SK-N-SH (cell line): ENCODE measurements around the gene KLK11. TPM values are rescaled to one million over a fixed set of nuclear protein-coding genes. Genes with fewer than 3 reads are reported as not detected.

Source experiments
- CTCF ChIA-PET: fragments of 300-600, 350-600 bp; formaldehyde crosslinking; extraction: SDS; loops from one replicate; lab custom pipeline; 2021; lab: Yijun Ruan, JAX
- POLR2A ChIA-PET: fragments of 350-600 bp; sonication (Branson Sonifier 250); formaldehyde crosslinking; extraction: SDS; loops from one replicate; lab custom pipeline; 2020; ENCODE audit warnings: antibody characterized with exemption, inconsistent platforms; lab: Yijun Ruan, JAX
- DNase-seq: peaks from one replicate; pipeline ENCODE4 v3.0.0; 2012
- H2AFZ ChIP-seq: fragments of 200-600 bp; sonication (generic); 2 replicates; pipeline ENCODE4 v1.8.1; 2016; ENCODE audit warnings: antibody characterized with exemption, mild to moderate bottlenecking, low read depth
- H3F3A ChIP-seq: fragments of 200-600 bp; sonication (generic); replicated peaks from 2 replicates; pipeline ENCODE3; 2016; ENCODE audit warnings: antibody characterized with exemption, mild to moderate bottlenecking; ENCODE audit not compliant: insufficient read depth
- H3K27ac ChIP-seq, 2 experiments: fragments of 200-500 bp in 1 of 2; fragments of 200-600 bp in 1 of 2; sonication (Bioruptor generic) in 1 of 2; sonication (generic), shearing (Covaris generic) in 1 of 2; 2 replicates each; pipeline versions ENCODE4 v1.5.1 to v1.6.1; 2014 to 2016; ENCODE audit warnings: low read depth in 2 of 2, inconsistent platforms in 1 of 2, low read length in 1 of 2, mild to moderate bottlenecking in 1 of 2, mixed read lengths in 1 of 2
- H3K27me3 ChIP-seq: fragments of 200-600 bp; sonication (generic), shearing (Covaris generic); 2 replicates; pipeline ENCODE4 v1.6.1; 2016; ENCODE audit warnings: mixed run types; ENCODE audit not compliant: insufficient read depth
- H3K36me3 ChIP-seq, 2 experiments: fragments of 200-500 bp in 1 of 2; fragments of 200-600 bp in 1 of 2; sonication (Bioruptor generic) in 1 of 2; sonication (generic) in 1 of 2; replicated peaks in 1 of 2; 2 replicates each; pipeline versions ENCODE3 to v1.5.1; 2014 to 2016; ENCODE audit warnings: low read length in 1 of 2, mild to moderate bottlenecking in 1 of 2; ENCODE audit not compliant: insufficient read depth in 2 of 2, control insufficient read depth in 1 of 2
- H3K4me1 ChIP-seq, 2 experiments: fragments of 200-500 bp in 1 of 2; fragments of 200-600 bp in 1 of 2; sonication (Bioruptor generic) in 1 of 2; sonication (generic), shearing (Covaris generic) in 1 of 2; 2 replicates each; pipeline versions ENCODE4 v1.5.1 to v1.6.1; 2014 to 2016; ENCODE audit warnings: low read depth in 1 of 2, low read length in 1 of 2, mixed run types in 1 of 2; ENCODE audit not compliant: insufficient read depth in 2 of 2, control insufficient read depth in 1 of 2
- H3K4me2 ChIP-seq: fragments of 200-600 bp; sonication (generic), shearing (Covaris generic); 2 replicates; pipeline ENCODE4 v1.6.1; 2017; ENCODE audit warnings: mixed run types
- H3K4me3 ChIP-seq, 2 experiments: fragments of 200-500 bp in 1 of 2; fragments of 200-600 bp in 1 of 2; sonication (Bioruptor generic) in 1 of 2; sonication (generic), shearing (Covaris generic) in 1 of 2; 2 replicates each; pipeline versions ENCODE4 v1.5.1 to v1.8.1; 2014 to 2016; ENCODE audit warnings: low read depth in 2 of 2, inconsistent platforms in 1 of 2, low read length in 1 of 2, mild to moderate bottlenecking in 1 of 2, mixed read lengths in 1 of 2, moderate library complexity in 1 of 2
- H3K79me2 ChIP-seq: fragments of 200-600 bp; sonication (generic); 2 replicates; pipeline ENCODE4 v1.8.1; 2017; ENCODE audit warnings: mild to moderate bottlenecking; ENCODE audit not compliant: insufficient read depth
- H3K9ac ChIP-seq: fragments of 200-600 bp; sonication (generic); 2 replicates; pipeline ENCODE4 v1.6.1; 2017; ENCODE audit warnings: mixed run types
- H3K9me2 ChIP-seq: fragments of 200-600 bp; sonication (generic); 2 replicates; pipeline ENCODE4 v1.6.1; 2017; ENCODE audit warnings: mixed run types
- H3K9me3 ChIP-seq: fragments of 200-600 bp; sonication (generic); 2 replicates; pipeline ENCODE4 v1.6.1; 2017; ENCODE audit warnings: mixed run types, mild to moderate bottlenecking, moderate library complexity
- H4K20me1 ChIP-seq: fragments of 200-600 bp; sonication (generic); 2 replicates; pipeline ENCODE4 v1.6.1; 2017; ENCODE audit warnings: mild to moderate bottlenecking, mixed run types; ENCODE audit not compliant: insufficient read depth
- CHD2 ChIP-seq: fragments of 150-350 bp; IDR thresholded peaks from 2 replicates; pipeline ENCODE4 v1.6.1; 2018; ENCODE audit warnings: low read length; ENCODE audit not compliant: partially characterized antibody
- ELF1 ChIP-seq: IDR thresholded peaks from 2 replicates; pipeline ENCODE4 v1.4.0; 2012
- EP300 ChIP-seq, 2 experiments: IDR thresholded peaks; 2 replicates each; pipeline versions ENCODE4 v1.4.0 to v1.6.1; 2012; ENCODE audit warnings: borderline replicate concordance in 1 of 2, low read depth in 1 of 2, low read length in 1 of 2
- FOXJ3 ChIP-seq: sonication (generic); formaldehyde crosslinking; IDR thresholded peaks from 2 replicates; pipeline ENCODE4 v1.5.1; 2020; ENCODE audit warnings: mild to moderate bottlenecking, missing genetic modification reagents
- FOXM1 ChIP-seq: IDR thresholded peaks from 2 replicates; pipeline ENCODE4 v1.4.0; 2012; ENCODE audit warnings: low read depth, mild to moderate bottlenecking
- MEF2A ChIP-seq: IDR thresholded peaks from 2 replicates; pipeline ENCODE4 v1.4.0; 2012; ENCODE audit warnings: low read depth, borderline replicate concordance
- MXI1 ChIP-seq: IDR thresholded peaks from 2 replicates; pipeline ENCODE4 v1.6.1; 2012; ENCODE audit warnings: mild to moderate bottlenecking, low read depth, low read length, improper control_type of control experiment
- PBX3 ChIP-seq: IDR thresholded peaks from 2 replicates; pipeline ENCODE4; 2012
- POLR2AphosphoS5 ChIP-seq: IDR thresholded peaks from 2 replicates; pipeline ENCODE4 v1.6.1; 2012; ENCODE audit warnings: low read depth, low read length
- RFX5 ChIP-seq: IDR thresholded peaks from 2 replicates; pipeline ENCODE4 v1.6.1; 2012; ENCODE audit warnings: mild to moderate bottlenecking, improper control_type of control experiment, low read length
- RXRA ChIP-seq: IDR thresholded peaks from 2 replicates; pipeline ENCODE4 v1.4.0; 2012; ENCODE audit warnings: low read depth, mild to moderate bottlenecking, borderline replicate concordance
- SIN3A ChIP-seq: IDR thresholded peaks from 2 replicates; pipeline ENCODE4 v1.6.1; 2012; ENCODE audit warnings: low read depth, mild to moderate bottlenecking, low read length, moderate library complexity, borderline replicate concordance
- TCF12 ChIP-seq: IDR thresholded peaks from 2 replicates; pipeline ENCODE4 v1.4.0; 2012
- TEAD4 ChIP-seq: IDR thresholded peaks from 2 replicates; pipeline ENCODE4 v1.4.0; 2012; ENCODE audit warnings: mild to moderate bottlenecking, borderline replicate concordance; ENCODE audit not compliant: insufficient read depth
- USF2 ChIP-seq: fragments of 150-350 bp; IDR thresholded peaks from 2 replicates; pipeline ENCODE4 v1.6.1; 2017; ENCODE audit warnings: antibody characterized with exemption, low read length, low read depth, borderline replicate concordance
- ZBTB33 ChIP-seq: IDR thresholded peaks from 2 replicates; pipeline ENCODE4 v1.4.0; 2012; ENCODE audit warnings: low read depth, borderline replicate concordance
- WGBS: methylation state at CpG from one replicate; pipeline ENCODE4 v1.1.6; 2017; ENCODE audit warnings: low lambda C conversion rate; 5-methylcytosine and 5-hydroxymethylcytosine counted together
- polyA plus RNA-seq, 3 experiments: library from polyadenylated mRNA; depleted of rRNA; stranded (reverse); fragments of >200 nt; gene quantifications; 2 replicates each; pipeline ENCODE4 v1.2.3, GENCODE V29; 2012

The KLK11 gene
- polyA plus RNA-seq, 1 of the 3 experiments (the other 2 are of a cell fraction), result not detected

- H3K36me3 ChIP-seq, result no peaks in the 10 kb centered on the region
- H3K4me1 ChIP-seq, result no peaks in the 10 kb centered on the region
- CTCF ChIA-PET, result no interaction called here
- DNase-seq, result peak; percentile 6
- H2AFZ ChIP-seq, result no peak overlapping the region
- TF ChIP-seq FOXJ3, result no peak
- TF ChIP-seq TCF12, result no peak
- no peak for TF ChIP-seq ELF1
- TF ChIP-seq RXRA, result no peak
- TF ChIP-seq ZBTB33, result no peak
- TF ChIP-seq MEF2A, result no peak
- no peak for TF ChIP-seq RFX5
- TF ChIP-seq FOXM1, result no peak
- H3K9me2 ChIP-seq, result no peaks in the 10 kb centered on the region
- POLR2A ChIA-PET, result no interaction called here
- no peak overlapping the region for H3K4me3 ChIP-seq
- no peaks in the 10 kb centered on the region for H4K20me1 ChIP-seq
- no peak overlapping the region for H3K27ac ChIP-seq
- 17% methylated on average over 7 of the region's 7 CpGs for WGBS
- no peaks in the 10 kb centered on the region for H3F3A ChIP-seq
- peaks cover 51% of the 10 kb centered on the region for H3K27me3 ChIP-seq
- H3K79me2 ChIP-seq, result no peaks in the 10 kb centered on the region
- H3K9ac ChIP-seq, result no peak overlapping the region
- no peaks in the 10 kb centered on the region for H3K9me3 ChIP-seq
- no peak overlapping the region for H3K4me2 ChIP-seq
Measured at GRCh38 chr19:51031220-51031879, 4.9 kb upstream of the KLK11 start.

- no peaks in the 10 kb centered on the region for H4K20me1 ChIP-seq
- no peak overlapping the region for H3K9ac ChIP-seq
- no peaks in the 10 kb centered on the region for H3K4me1 ChIP-seq
- TF ChIP-seq MXI1, result no peak
- TF ChIP-seq EP300 (IDR thresholded peaks at IDR 0.05; ENCODE audit: borderline replicate concordance in 1 of 2, low read depth in 1 of 2, low read length in 1 of 2), result no peak
- no peak for TF ChIP-seq SIN3A
- no peak for TF ChIP-seq RFX5
- no peak for TF ChIP-seq POLR2AphosphoS5
- TF ChIP-seq PBX3, result no peak
- TF ChIP-seq USF2, result no peak
- TF ChIP-seq CHD2, result no peak
- TF ChIP-seq MEF2A, result no peak
- TF ChIP-seq TEAD4, result no peak
- no peak overlapping the region for H3K27ac ChIP-seq
- H3K9me2 ChIP-seq, result no peaks in the 10 kb centered on the region
- H2AFZ ChIP-seq, result no peak overlapping the region
- POLR2A ChIA-PET, result no interaction called here
- no peaks in the 10 kb centered on the region for H3F3A ChIP-seq
- H3K4me3 ChIP-seq, result no peak overlapping the region
- peak; percentile 12 for DNase-seq
- CTCF ChIA-PET, result no interaction called here
- H3K27me3 ChIP-seq, result peaks cover 54% of the 10 kb centered on the region
- 10% methylated on average over 13 of the region's 13 CpGs for WGBS
- H3K79me2 ChIP-seq, result no peaks in the 10 kb centered on the region
- no peaks in the 10 kb centered on the region for H3K9me3 ChIP-seq
- H3K4me2 ChIP-seq, result no peak overlapping the region
- H3K36me3 ChIP-seq, result no peaks in the 10 kb centered on the region
Measured at GRCh38 chr19:51030631-51031030, 4.2 kb upstream of the KLK11 start.
